Retinal pigment epithelial cell (primary cell): ENCODE data around the gene POF1B.

Source experiments
- DNase-seq: peaks from one replicate; pipeline ENCODE4 v3.0.0-alpha.2; 2010; ENCODE audit warnings: low read depth
- H3K4me3 ChIP-seq: 2 replicates; pipeline ENCODE4 v1.5.1; 2011; ENCODE audit warnings: mild to moderate bottlenecking, low read length, control low read depth, moderate library complexity
- TF ChIP-seq, protein P1 (sequence below): conservative IDR thresholded peaks from 2 replicates; pipeline ENCODE4 v1.5.1; 2011; ENCODE audit warnings: low read depth, low read length, control low read depth, inconsistent platforms

The POF1B gene, protein sequence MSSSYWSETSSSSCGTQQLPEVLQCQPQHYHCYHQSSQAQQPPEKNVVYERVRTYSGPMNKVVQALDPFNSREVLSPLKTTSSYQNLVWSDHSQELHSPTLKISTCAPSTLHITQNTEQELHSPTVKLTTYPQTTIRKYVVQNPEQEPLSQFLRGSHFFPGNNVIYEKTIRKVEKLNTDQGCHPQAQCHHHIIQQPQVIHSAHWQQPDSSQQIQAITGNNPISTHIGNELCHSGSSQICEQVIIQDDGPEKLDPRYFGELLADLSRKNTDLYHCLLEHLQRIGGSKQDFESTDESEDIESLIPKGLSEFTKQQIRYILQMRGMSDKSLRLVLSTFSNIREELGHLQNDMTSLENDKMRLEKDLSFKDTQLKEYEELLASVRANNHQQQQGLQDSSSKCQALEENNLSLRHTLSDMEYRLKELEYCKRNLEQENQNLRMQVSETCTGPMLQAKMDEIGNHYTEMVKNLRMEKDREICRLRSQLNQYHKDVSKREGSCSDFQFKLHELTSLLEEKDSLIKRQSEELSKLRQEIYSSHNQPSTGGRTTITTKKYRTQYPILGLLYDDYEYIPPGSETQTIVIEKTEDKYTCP

DNA sequence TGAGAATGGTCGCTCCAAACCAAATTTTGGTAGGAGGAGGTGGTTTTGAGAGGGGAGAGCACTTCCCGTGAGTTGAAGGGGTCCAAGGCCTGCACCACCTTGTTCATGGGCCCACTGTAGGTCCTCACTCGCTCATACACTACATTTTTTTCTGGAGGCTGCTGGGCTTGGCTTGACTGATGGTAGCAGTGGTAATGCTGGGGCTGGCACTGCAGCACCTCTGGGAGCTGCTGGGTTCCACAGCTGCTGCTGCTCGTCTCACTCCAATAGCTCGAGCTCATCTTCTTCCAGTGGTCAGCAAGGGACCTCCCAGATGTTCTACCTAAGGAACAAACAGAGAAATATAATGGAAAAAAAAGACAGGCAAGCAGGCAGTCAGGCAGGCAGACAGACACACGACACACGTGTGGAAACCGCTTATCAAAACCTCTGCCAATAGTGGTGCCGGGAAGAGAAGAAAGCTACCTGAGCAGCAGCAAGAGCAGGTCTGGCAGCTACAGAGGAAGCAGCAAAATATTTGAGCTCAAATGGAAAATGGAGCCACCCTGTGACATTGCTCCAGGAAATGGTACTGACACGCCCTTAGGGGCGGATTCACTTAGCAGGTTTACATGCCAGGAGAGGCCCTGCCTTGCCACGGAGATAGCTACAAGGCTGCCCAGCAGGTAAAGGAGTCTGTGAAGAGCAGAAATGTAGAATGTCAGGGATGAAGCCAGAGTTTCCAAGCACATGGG, at the start of gene POF1B:
TSS of gene POF1B (minus strand) at position 492 of the 734 bp plus-strand sequence. CDS start at position 281, 211 bp downstream.
- TF ChIP-seq, protein P1, sequence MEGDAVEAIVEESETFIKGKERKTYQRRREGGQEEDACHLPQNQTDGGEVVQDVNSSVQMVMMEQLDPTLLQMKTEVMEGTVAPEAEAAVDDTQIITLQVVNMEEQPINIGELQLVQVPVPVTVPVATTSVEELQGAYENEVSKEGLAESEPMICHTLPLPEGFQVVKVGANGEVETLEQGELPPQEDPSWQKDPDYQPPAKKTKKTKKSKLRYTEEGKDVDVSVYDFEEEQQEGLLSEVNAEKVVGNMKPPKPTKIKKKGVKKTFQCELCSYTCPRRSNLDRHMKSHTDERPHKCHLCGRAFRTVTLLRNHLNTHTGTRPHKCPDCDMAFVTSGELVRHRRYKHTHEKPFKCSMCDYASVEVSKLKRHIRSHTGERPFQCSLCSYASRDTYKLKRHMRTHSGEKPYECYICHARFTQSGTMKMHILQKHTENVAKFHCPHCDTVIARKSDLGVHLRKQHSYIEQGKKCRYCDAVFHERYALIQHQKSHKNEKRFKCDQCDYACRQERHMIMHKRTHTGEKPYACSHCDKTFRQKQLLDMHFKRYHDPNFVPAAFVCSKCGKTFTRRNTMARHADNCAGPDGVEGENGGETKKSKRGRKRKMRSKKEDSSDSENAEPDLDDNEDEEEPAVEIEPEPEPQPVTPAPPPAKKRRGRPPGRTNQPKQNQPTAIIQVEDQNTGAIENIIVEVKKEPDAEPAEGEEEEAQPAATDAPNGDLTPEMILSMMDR: no peak
- H3K4me3 ChIP-seq: no peak within 1 kb of the TSS
- DNase-seq: no peak

DNA sequence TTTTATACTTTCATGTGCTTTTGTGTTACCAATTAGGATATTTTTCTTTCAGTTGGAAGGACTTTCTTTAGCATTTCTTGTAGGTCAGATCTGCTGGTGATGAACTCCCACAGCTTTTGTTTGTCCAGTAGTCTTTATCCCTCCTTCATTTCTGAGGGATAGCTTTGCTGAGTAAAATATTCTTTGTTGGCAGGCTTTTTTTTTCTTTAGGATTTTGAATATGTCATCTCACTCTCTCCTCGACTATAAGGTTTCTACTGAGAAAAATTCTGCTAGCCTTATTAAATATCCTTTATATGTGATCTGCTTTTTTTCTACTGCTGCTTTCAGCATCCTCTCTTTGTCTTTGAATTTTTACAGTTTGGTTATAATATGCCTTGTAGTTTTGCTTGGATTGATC, 49.6 kb upstream of the POF1B start:
- H3K4me3 ChIP-seq: no peak overlapping the region
- TF ChIP-seq, protein P1: no peak
- DNase-seq: no peak

DNA sequence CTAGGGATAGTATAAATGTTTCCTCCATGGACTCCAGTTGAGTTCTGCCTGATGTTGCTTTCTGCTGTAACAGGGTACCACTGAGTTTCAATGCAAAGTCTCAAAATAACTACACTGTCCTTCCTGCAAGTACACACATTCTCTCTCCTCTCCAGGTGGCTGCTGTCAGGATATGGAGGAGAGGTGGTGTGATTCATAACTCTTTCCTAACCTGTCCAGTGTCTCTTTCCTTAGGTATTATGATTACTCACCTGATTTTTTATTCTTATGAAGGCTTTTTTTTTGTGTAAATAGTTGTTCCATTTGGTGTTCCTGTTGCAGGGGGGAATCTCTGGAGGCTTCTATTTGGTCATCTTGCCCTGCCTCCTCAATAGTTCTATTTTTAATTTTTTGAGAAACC, 39.8 kb upstream of the POF1B start:
- H3K4me3 ChIP-seq: no peak overlapping the region
- DNase-seq: no peak
- TF ChIP-seq, protein P1: no peak

DNA sequence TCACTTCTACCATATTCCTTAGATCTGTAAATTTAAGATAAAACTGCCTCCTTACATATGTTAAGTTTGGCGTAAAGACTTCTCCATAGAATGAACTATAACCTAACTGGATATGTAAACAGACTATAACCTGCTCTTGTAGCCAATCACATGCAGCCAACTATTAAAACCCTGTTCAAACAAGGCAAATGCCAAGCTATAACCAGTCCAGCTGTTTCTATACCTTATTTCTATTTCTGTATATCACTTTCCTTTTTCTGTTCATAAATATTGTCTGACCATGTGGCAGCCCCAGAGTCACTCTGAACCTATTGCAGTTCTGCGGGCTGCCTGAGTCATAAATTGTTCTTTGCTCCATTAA, 12.4 kb upstream of the POF1B start:
- no peak overlapping the region for H3K4me3 ChIP-seq
- no peak for DNase-seq
- TF ChIP-seq, protein P1: no peak

DNA sequence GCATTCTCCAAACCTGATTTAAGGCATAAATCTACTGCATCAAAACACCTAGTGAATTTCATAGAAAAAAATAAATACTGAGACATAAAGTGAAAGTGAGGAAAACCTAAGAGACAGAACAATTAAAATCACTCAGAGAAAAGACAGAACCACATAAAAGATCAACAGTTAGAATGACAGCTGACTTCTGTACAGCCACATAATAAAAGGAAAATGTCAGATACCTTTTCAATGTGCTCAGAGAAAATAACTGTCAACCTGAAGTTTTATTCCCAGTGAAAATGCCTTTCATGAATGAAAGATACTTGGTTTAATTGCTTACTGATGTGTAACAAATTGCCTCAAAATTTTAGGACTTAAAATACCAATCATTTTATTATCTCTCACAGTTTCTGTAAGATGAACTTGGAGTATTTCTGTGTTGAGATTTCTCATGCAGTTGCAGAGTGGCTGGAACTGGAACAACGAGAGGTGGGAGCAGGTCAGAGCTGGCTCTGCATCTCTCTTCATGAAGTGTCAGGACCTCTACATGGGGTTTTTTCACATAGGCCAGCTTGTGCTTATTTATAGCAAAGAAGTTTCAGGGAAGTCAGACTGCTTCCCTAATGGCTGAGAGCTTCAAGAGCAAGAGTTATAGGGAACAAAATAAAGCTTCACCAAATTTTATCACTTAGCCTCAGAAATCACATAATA, 11.9 kb upstream of the POF1B start:
- no peak overlapping the region for H3K4me3 ChIP-seq
- TF ChIP-seq, protein P1: no peak
- no peak for DNase-seq

DNA sequence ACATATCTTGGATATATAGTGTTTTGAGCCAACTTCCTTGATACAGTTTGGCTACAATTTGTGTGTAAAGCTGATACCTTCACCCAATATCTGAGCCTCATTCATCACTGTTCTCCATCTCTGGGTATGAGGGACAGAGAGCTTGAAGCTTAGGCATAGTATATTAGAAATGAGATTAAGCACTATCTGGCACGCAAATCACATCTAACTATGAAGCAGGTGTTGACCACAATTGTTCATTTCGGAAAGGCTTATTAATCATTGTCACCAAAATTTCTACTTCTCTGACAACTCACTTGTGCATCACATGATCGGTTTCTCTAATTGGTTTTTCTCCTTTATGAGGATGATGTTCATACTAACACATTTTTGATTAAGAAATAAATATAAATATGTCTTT, 2.1 kb upstream of the POF1B start:
- TF ChIP-seq, protein P1: no peak
- DNase-seq: no peak
- H3K4me3 ChIP-seq: no peak overlapping the region
